Spinal cord (tissue), 10 donors: ENCODE data around the gene TFR2. TPM values are rescaled to one million over a fixed set of nuclear protein-coding genes. Genes with fewer than 3 reads are reported as not detected.

Experiments
- DNase-seq, 6 donors: peaks; one replicate each; pipeline versions ENCODE4 v3.0.0 to v3.0.0-alpha.2; 2013 to 2015; ENCODE audit warnings: low spot score in 6 of 6, low read depth in 4 of 6
- H3K27ac ChIP-seq: one replicate; pipeline ENCODE4 v1.5.1; 2013; ENCODE audit warnings: low read depth, low read length, control low read depth
- H3K27me3 ChIP-seq: one replicate; pipeline ENCODE4 v1.6.1; 2013; ENCODE audit warnings: low read length; ENCODE audit not compliant: control insufficient read depth, insufficient read depth
- H3K36me3 ChIP-seq: one replicate; pipeline ENCODE4 v1.6.1; 2013; ENCODE audit warnings: low read length; ENCODE audit not compliant: control insufficient read depth, insufficient read depth
- H3K4me1 ChIP-seq: one replicate; pipeline ENCODE4 v1.6.1; 2013; ENCODE audit warnings: low read length; ENCODE audit not compliant: control insufficient read depth, insufficient read depth
- H3K4me3 ChIP-seq: one replicate; pipeline ENCODE4 v1.5.1; 2013; ENCODE audit warnings: low read depth, low read length, control low read depth
- H3K9me3 ChIP-seq: one replicate; pipeline ENCODE4 v1.6.1; 2013; ENCODE audit warnings: low read length; ENCODE audit not compliant: control insufficient read depth, insufficient read depth
- WGBS: methylation state at CpG from one replicate; pipeline ENCODE4 v1.1.5; 2013; ENCODE audit warnings: missing lambda C conversion rate; ENCODE audit not compliant: insufficient coverage; 5-methylcytosine and 5-hydroxymethylcytosine counted together
- polyA plus RNA-seq, 2 donors: library from polyadenylated mRNA; unstranded; fragments of 120-200 nt; gene quantifications; one replicate each; pipeline ENCODE4 v1.2.1, GENCODE V29; 2013; ENCODE audit not compliant: insufficient read length in 2 of 2
- total RNA-seq, 2 donors: library from RNA; depleted of rRNA in 1 of 2; stranded (reverse); fragments of 120-200 nt in 1 of 2; fragments of >200 nt in 1 of 2; gene quantifications; one replicate each; pipeline versions ENCODE4 v1.2.3 to v1.2.4, GENCODE V29; 2013 to 2014
- donor health status: healthy.

TFR2 gene
- total and polyA plus RNA-seq, 4 donors, result 3.7 to 17.9 (median 12.0) TPM

DNA sequence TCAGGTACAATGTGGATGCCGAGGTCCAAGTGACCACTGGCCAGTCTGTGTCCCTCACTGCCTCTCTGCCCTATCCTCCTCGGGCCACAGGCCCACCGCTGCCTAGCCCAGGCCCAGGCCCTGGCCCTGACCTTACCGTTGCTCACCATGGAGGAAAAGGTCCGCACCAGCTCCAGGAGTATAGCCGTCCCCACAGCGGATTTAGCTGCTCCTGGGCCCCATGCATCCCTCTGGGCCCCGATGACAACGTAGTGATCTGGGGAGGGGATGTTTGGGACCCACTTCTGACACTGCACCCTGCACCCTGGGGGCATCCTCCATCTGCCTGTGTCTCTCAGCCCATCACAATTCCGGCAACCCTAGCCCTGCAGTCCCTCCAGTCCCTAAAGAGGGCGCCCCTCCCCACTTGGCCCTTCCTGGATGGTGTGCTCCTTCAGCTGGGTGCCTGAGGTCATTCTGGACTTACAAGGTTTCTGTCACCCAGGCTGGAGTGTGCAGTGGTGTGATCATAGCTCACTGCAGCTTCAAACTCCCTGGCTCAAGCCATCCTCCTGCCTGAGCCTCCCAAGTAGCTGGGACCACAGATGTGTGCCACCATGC, 12.1 kb downstream of the TFR2 start:
- WGBS, result 72% methylated on average over 11 of the region's 11 CpGs
- Histone ChIP-seq H3K36me3 (peaks cover 23% of the 10 kb centered on the region), H3K4me3 (no peak overlapping the region), H3K9me3 (no peaks in the 10 kb centered on the region), H3K27ac (no peak overlapping the region), H3K27me3 (peaks cover 6% of the 10 kb centered on the region), H3K4me1 (peaks cover 30% of the 10 kb centered on the region)
- no peak for DNase-seq

DNA sequence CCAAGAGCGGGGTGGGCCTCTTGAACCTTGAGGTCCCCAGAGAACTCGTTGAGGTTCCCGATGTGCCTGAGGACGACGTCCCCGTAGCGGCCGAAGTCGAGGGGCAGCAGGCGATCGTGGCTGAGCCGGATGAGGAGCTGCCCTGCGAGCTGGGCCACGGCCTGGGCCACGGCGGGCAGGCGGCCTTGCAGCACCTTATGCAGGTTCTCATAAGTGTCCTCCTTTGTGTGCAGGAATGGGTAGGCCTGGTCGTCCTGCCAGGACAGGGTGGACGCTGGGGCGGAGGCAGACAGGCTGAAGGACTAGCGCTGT, 14.2 kb downstream of the TFR2 start:
- no peaks in the 10 kb centered on the region for H3K9me3 ChIP-seq
- 82% methylated on average over 20 of the region's 21 CpGs for WGBS
- H3K4me3 ChIP-seq, result no peak overlapping the region
- peaks cover 26% of the 10 kb centered on the region for H3K36me3 ChIP-seq
- no peak for DNase-seq
- no peak overlapping the region for H3K27ac ChIP-seq
- peaks cover 17% of the 10 kb centered on the region for H3K4me1 ChIP-seq
- no peaks in the 10 kb centered on the region for H3K27me3 ChIP-seq

GRCh38 chr7:100626530-100627237, 14.7 kb downstream of the TFR2 start:
- 3% methylated on average over 32 of the region's 37 CpGs for WGBS
- peaks cover 27% of the 10 kb centered on the region for H3K36me3 ChIP-seq
- no peaks in the 10 kb centered on the region for H3K27me3 ChIP-seq
- H3K4me1 ChIP-seq, result peaks cover 17% of the 10 kb centered on the region
- no peaks in the 10 kb centered on the region for H3K9me3 ChIP-seq
- H3K27ac ChIP-seq, result no peak overlapping the region
- peak in 2 of 6 donors; percentile 89 for DNase-seq
- no peak overlapping the region for H3K4me3 ChIP-seq

DNA sequence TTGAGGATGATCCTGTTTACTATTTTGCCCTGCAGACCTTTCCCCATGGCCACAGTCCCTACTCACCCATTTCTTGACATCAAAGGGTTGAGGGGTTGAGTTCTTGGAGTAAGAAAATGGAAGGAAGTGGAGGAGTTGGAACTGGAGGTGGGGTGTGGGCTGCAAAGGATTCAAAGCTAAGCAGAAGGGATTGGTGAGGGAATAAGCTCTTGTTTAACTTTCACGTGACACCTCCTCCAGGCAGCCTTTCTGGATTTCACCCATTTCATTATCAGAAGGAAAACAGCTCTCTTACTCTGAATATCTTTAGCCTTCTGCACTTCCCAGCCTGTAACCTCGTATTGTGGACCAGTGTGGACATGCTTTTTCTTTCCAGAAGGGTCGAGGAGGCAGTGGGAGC, 15.3 kb downstream of the TFR2 start:
- Histone ChIP-seq H3K27me3 (no peaks in the 10 kb centered on the region), H3K9me3 (no peaks in the 10 kb centered on the region), H3K4me3 (no peak overlapping the region), H3K36me3 (peaks cover 33% of the 10 kb centered on the region), H3K4me1 (peaks cover 17% of the 10 kb centered on the region), H3K27ac (no peak overlapping the region)
- DNase-seq, result no peak
- WGBS, result 0% methylated on average over 1 of the region's 3 CpGs

- no peaks in the 10 kb centered on the region for H3K27me3 ChIP-seq
- 92% methylated on average over 7 of the region's 15 CpGs for WGBS
- no peak for DNase-seq
Measured at GRCh38 chr7:100623951-100624824, 17.2 kb downstream of the TFR2 start.

DNA sequence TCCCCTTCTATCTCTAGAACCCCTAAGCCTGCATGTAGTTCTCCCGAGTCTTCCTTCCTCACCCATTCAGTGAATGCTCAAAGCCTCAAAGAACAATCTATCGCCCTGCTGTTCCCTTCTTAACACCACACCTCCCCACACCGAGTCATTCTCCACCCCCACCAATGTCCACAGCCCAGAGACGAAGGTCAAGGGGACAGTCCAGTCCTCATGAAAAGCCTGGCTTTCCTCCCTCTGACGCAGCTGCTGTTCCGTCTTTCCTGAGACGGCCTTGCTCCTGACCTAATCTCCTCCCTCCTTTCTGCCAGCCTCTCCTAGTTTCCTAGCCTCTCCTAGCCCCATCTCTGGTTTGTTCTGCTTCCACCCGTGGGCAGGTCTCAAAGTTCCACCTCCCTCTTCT, 19.8 kb downstream of the TFR2 start:
- Histone ChIP-seq H3K4me3 (no peak overlapping the region), H3K4me1 (peaks cover 4% of the 10 kb centered on the region), H3K9me3 (no peaks in the 10 kb centered on the region), H3K36me3 (peaks cover 35% of the 10 kb centered on the region), H3K27ac (no peak overlapping the region), H3K27me3 (no peaks in the 10 kb centered on the region)
- 86% methylated on average over 8 of the region's 8 CpGs for WGBS
- DNase-seq, result no peak

More at GRCh38 chr7:100623951-100624824, 17.2 kb downstream of the TFR2 start:
- no peak overlapping the region for H3K27ac ChIP-seq
- H3K36me3 ChIP-seq, result peaks cover 41% of the 10 kb centered on the region
- peaks cover 17% of the 10 kb centered on the region for H3K4me1 ChIP-seq
- no peak overlapping the region for H3K4me3 ChIP-seq
- no peaks in the 10 kb centered on the region for H3K9me3 ChIP-seq

DNA sequence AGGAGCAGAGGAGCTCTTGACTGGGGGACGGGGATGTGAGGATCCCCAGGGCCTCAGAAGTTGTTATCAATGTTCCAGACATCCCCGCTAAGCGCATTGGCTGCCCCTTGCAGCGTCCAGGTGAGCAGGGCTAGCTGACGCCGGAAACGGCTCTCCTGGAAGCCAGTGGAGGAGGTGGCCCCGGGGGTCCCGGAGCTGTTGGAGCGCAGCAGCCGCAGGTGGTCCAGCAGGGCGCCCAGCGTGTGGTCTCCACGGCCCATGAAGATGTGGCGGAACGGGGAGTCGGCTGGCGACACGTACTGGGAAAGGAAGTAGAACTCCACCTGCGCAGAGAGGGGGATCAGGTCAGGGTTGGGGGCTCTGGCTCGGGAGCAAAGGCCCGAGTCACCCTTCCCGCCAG, 20.5 kb downstream of the TFR2 start:
- peaks cover 40% of the 10 kb centered on the region for H3K36me3 ChIP-seq
- no peak overlapping the region for H3K4me3 ChIP-seq
- H3K4me1 ChIP-seq, result no peaks in the 10 kb centered on the region
- no peaks in the 10 kb centered on the region for H3K27me3 ChIP-seq
- WGBS, result 92% methylated on average over 23 of the region's 23 CpGs
- H3K27ac ChIP-seq, result no peak overlapping the region
- DNase-seq, result no peak
- no peaks in the 10 kb centered on the region for H3K9me3 ChIP-seq

DNA sequence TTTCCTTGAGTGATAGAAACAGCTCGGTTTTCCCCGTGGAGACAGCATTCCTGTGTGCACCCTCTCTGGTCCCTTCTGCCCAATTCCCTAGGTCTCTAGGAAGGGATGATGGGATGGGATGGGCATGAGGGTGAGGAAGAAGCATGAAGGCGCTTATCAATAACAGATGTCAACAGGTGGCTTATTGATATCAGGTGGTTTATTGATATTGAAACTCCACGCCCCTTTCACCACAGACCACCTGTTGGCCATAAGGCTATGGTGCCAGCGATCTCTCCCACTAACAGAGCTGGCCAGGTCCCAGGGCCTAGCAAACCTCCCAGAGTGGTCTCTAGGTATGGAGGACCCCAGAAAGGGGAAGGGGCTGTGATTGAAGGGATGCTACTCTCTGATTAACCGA, 21.1 kb downstream of the TFR2 start:
- Histone ChIP-seq H3K4me1 (no peaks in the 10 kb centered on the region), H3K9me3 (no peaks in the 10 kb centered on the region), H3K36me3 (peaks cover 45% of the 10 kb centered on the region), H3K27ac (no peak overlapping the region), H3K4me3 (no peak overlapping the region), H3K27me3 (no peaks in the 10 kb centered on the region)
- DNase-seq, result no peak
- WGBS, result 94% methylated on average over 1 of the region's 6 CpGs

DNA sequence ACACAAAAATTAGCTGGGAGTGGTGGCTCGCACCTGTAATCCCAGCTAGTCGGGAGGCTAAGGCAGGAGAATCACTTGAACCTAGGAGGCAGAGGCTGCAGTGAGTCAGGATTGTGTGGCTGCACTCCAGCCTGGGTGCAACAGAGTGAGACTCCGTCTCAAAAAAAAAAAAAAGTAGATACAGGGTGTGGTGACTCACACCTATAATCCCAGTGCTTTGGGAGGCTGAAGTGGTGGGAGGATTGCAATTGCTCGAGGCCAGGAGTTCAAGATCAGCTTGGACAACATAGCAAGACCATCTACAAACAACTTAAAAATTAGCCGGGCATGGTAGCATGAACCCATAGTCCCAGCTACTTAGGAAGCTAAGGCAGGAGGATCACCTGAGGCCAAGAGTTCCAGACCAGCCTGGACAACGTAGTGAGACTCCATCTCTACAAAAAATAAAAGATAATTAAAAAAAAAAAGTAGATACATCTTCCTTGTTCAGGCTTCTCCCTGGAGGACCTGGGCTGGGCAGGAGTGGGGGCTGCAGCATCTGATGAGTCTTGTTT, 27.0 kb downstream of the TFR2 start:
- H3K27me3 ChIP-seq, result no peaks in the 10 kb centered on the region
- WGBS, result 100% methylated on average over 1 of the region's 6 CpGs
- no peak overlapping the region for H3K27ac ChIP-seq
- H3K9me3 ChIP-seq, result no peaks in the 10 kb centered on the region
- no peak overlapping the region for H3K4me3 ChIP-seq
- peaks cover 34% of the 10 kb centered on the region for H3K36me3 ChIP-seq
- no peak for DNase-seq
- peaks cover 14% of the 10 kb centered on the region for H3K4me1 ChIP-seq
